Activated CD4-positive, alpha-beta memory T cell treated with anti-CD3 and anti-CD28 coated beads for 36 hours (primary cell): ENCODE results near the gene TBX5. TPM values are rescaled to one million over a fixed set of nuclear protein-coding genes. Genes with fewer than 3 reads are reported as not detected.

Experiments
- CTCF ChIA-PET: fragments of 350-600 bp; sonication (Branson Sonifier 250); formaldehyde crosslinking; loops from one replicate; lab custom pipeline; 2021; ENCODE audit warnings: antibody characterized with exemption, inconsistent platforms; lab: Charles Lee
- POLR2A ChIA-PET: fragments of 350-600 bp; sonication (Branson Sonifier 250); formaldehyde crosslinking; loops from one replicate; lab custom pipeline; 2021; ENCODE audit warnings: antibody characterized with exemption; lab: Charles Lee
- DNase-seq: peaks from one replicate; pipeline ENCODE4 v3.0.0-alpha.2; 2020
- H3K27ac Mint-ChIP-seq: one replicate; pipeline ENCODE4 v1.8.0; 2021; ENCODE audit warnings: mixed read lengths
- H3K27me3 Mint-ChIP-seq: one replicate; pipeline ENCODE4 v1.8.0; 2021; ENCODE audit warnings: mixed read lengths
- H3K36me3 Mint-ChIP-seq: one replicate; pipeline ENCODE4 v1.8.0; 2021; ENCODE audit warnings: mixed read lengths
- H3K4me1 Mint-ChIP-seq: one replicate; pipeline ENCODE4 v1.8.0; 2021; ENCODE audit warnings: low read depth, mixed read lengths
- H3K4me3 Mint-ChIP-seq: one replicate; pipeline ENCODE4 v1.8.0; 2021; ENCODE audit warnings: mild to moderate bottlenecking, mixed read lengths
- H3K9me3 Mint-ChIP-seq: one replicate; pipeline ENCODE4 v1.8.0; 2021; ENCODE audit warnings: mixed read lengths
- intact Hi-C: fragments of 100-400 bp; cut with micrococcal nuclease; formaldehyde crosslinking; loops from one replicate; pipeline ENCODE4 v1.15.1; 2023
- total RNA-seq, 2 experiments: library from RNA; stranded (reverse); gene quantifications; one replicate each; pipeline ENCODE4 v1.2.3, GENCODE V29; 2021

The TBX5 gene
- total RNA-seq, 2 experiments from 2014 or later = not detected

GRCh38 chr12:114343585-114344302 lies 62.2 kb downstream of the TBX5 start:
- Mint-ChIP-seq H3K36me3 (no peaks in the 10 kb centered on the region), H3K4me3 (no peak overlapping the region), H3K27ac (no peak overlapping the region), H3K4me1 (no peaks in the 10 kb centered on the region), H3K27me3 (no peaks in the 10 kb centered on the region), H3K9me3 (no peaks in the 10 kb centered on the region)
- intact Hi-C loops = no loop called here
- DNase-seq = no peak
- POLR2A ChIA-PET = no interaction called here
- CTCF ChIA-PET = no interaction called here

DNA sequence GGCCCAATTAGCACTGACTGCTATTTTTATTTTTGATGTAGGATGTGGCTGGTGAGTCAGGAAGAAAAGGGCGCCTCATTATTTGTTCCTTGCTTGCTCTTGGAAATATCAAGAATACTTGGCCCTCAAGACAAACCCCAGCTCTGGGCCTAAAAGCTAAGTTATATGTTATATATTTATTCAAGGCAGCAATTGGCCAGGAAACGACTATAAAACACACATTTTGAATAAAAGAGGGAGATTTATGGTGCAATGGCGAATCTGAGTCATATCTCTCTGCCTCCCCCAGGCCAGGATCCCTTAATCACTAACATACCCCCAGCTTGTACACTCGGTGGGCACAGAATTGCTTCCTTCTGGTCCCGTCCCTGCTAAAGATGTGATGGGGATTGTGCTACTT lies 63.3 kb downstream of the TBX5 start:
- no peaks in the 10 kb centered on the region for H3K36me3 Mint-ChIP-seq
- ChIA-PET CTCF (no interaction called here), POLR2A (no interaction called here)
- H3K9me3 Mint-ChIP-seq = no peaks in the 10 kb centered on the region
- intact Hi-C loops = no loop called here
- no peaks in the 10 kb centered on the region for H3K27me3 Mint-ChIP-seq
- H3K4me3 Mint-ChIP-seq = no peak overlapping the region
- H3K4me1 Mint-ChIP-seq = no peaks in the 10 kb centered on the region
- H3K27ac Mint-ChIP-seq = no peak overlapping the region
- DNase-seq = no peak

DNA sequence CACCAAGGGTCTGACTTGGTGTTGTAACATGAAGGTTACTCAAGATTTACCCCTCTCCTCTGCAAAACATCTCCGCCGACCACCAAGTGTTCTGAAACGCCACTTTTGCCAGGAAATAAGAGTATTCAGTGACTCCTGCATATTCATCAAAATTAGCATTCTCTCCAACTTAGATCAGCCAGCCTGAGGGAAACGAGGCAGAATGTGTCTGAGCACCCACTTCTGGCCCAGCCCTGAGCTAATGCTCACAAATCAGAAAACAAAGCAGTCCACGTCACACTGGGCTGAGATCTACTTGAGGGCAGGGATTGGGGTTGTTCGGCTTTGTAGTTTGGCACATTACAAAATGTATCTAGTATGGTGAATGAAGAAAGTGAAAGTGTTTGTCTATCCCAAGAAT lies 64.3 kb downstream of the TBX5 start:
- H3K27ac Mint-ChIP-seq = no peak overlapping the region
- CTCF ChIA-PET = no interaction called here

GRCh38 chr12:114340231-114340630 lies 65.7 kb downstream of the TBX5 start:
- H3K9me3 Mint-ChIP-seq = no peaks in the 10 kb centered on the region
- peaks cover 4% of the 10 kb centered on the region for H3K27me3 Mint-ChIP-seq
- no peak overlapping the region for H3K4me3 Mint-ChIP-seq
- H3K4me1 Mint-ChIP-seq = no peaks in the 10 kb centered on the region
- no peak overlapping the region for H3K27ac Mint-ChIP-seq
- DNase-seq = no peak
- no peaks in the 10 kb centered on the region for H3K36me3 Mint-ChIP-seq
- CTCF ChIA-PET = no interaction called here
- POLR2A ChIA-PET = no interaction called here
- intact Hi-C loops = no loop called here

More for the DNA sequence above, 64.3 kb downstream of the TBX5 start:
- Mint-ChIP-seq H3K4me3 (no peak overlapping the region), H3K4me1 (no peaks in the 10 kb centered on the region), H3K27me3 (no peaks in the 10 kb centered on the region), H3K9me3 (no peaks in the 10 kb centered on the region), H3K36me3 (no peaks in the 10 kb centered on the region)
- POLR2A ChIA-PET = no interaction called here
- intact Hi-C loops = no loop called here
- DNase-seq = no peak

DNA sequence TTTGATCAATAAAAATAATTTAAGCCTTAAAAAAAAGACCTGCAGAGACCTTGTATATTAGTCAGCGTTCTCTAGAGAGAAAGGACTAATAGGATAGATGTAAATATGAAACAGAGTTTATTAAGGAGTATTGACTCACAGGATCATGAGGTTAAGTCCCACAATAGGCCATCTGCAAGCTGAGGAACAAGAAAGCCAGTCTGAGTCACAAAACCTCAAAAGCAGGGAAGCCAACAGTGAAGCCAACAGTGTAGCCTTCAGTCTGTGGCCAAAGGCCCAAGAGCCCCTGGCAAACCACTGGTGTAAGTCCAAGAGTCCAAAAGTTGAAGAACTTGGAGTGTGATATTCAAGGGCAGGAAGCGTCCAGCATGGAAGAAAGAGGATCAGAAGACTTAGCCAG lies 66.3 kb downstream of the TBX5 start:
- ChIA-PET POLR2A (no interaction called here), CTCF (no interaction called here)
- no peak overlapping the region for H3K27ac Mint-ChIP-seq
- DNase-seq = no peak
- intact Hi-C loops = no loop called here
- H3K4me3 Mint-ChIP-seq = no peak overlapping the region
- no peaks in the 10 kb centered on the region for H3K9me3 Mint-ChIP-seq
- no peaks in the 10 kb centered on the region for H3K4me1 Mint-ChIP-seq
- peaks cover 5% of the 10 kb centered on the region for H3K27me3 Mint-ChIP-seq
- no peaks in the 10 kb centered on the region for H3K36me3 Mint-ChIP-seq

DNA sequence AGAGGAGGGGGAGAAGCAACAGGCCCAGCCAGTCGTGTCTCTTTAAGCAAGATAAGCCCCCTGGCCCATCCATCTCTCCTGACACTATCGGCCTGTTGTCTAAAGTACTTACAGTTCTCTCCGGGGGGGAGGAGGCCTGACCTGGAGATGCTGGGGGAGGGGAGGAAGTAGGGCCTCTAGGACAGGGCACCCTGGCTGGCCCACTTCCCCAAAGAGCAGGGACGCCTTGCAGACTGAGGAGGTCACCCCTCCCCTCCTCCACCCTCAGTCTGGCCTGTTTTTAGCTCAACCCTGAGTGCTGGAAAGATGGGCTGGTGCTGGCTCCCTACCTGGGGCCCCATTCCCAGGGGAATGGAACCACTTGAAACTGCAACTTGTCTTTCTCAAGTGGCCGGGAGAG lies 70.3 kb downstream of the TBX5 start:
- H3K27ac Mint-ChIP-seq = no peak overlapping the region
- CTCF ChIA-PET = no interaction called here
- H3K36me3 Mint-ChIP-seq = no peaks in the 10 kb centered on the region
- H3K4me1 Mint-ChIP-seq = no peaks in the 10 kb centered on the region
- H3K27me3 Mint-ChIP-seq = peaks cover 5% of the 10 kb centered on the region
- H3K4me3 Mint-ChIP-seq = no peak overlapping the region
- no peak for DNase-seq
- intact Hi-C loops = no loop called here
- H3K9me3 Mint-ChIP-seq = peaks cover 10% of the 10 kb centered on the region
- POLR2A ChIA-PET = no interaction called here

GRCh38 chr12:114334395-114334794 lies 71.5 kb downstream of the TBX5 start:
- Mint-ChIP-seq H3K4me1 (no peaks in the 10 kb centered on the region), H3K27ac (no peak overlapping the region), H3K27me3 (peaks cover 5% of the 10 kb centered on the region), H3K9me3 (peaks cover 14% of the 10 kb centered on the region), H3K4me3 (no peak overlapping the region), H3K36me3 (no peaks in the 10 kb centered on the region)
- ChIA-PET POLR2A (no interaction called here), CTCF (no interaction called here)
- no peak for DNase-seq
- intact Hi-C loops = no loop called here

DNA sequence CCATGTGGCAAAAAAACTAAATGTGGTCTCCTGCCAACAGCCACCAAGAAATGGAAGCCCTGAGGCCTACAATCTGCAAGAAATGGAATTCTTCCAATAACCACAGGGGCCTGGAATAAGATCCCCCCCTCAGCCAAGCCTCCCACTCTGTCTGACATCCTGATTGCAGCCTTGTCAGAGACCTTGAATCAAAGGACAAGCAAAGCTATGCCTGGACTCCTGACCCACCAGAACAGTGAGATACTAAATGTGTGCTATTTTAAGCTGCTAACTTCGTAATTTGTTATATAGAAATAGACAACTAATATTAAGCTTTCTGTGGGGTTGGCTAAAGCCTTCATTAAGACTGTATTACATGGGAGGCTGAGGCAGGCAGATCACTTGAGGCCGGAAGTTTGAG lies 77.7 kb downstream of the TBX5 start:
- CTCF ChIA-PET = no interaction called here
- H3K4me1 Mint-ChIP-seq = no peaks in the 10 kb centered on the region

DNA sequence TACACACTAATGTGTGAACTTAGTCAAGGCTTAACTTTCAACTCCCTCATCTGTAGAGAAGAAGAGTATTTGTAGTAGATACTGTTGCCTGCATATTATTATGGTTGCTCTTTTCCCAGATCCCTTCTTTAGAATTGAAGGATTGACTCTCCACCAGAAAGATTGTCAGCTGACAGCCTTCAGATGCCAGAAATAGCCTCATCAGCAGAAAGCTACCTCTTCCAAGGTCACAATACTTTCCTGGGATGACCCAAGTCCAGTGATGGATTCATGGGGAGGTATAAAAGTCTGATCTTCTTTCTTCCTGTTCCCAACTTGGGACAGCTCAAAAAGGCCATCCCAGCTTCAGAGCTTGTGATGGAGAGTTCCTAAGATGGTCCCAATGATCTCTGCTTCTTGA lies 78.2 kb downstream of the TBX5 start:
- CTCF ChIA-PET = no interaction called here
- no peaks in the 10 kb centered on the region for H3K27me3 Mint-ChIP-seq
- POLR2A ChIA-PET = no interaction called here
- no peak overlapping the region for H3K4me3 Mint-ChIP-seq
- no peaks in the 10 kb centered on the region for H3K36me3 Mint-ChIP-seq
- no peak for DNase-seq
- H3K4me1 Mint-ChIP-seq = no peaks in the 10 kb centered on the region
- intact Hi-C loops = no loop called here
- peaks cover 26% of the 10 kb centered on the region for H3K9me3 Mint-ChIP-seq
- no peak overlapping the region for H3K27ac Mint-ChIP-seq

More for the DNA sequence above, 77.7 kb downstream of the TBX5 start:
- H3K36me3 Mint-ChIP-seq = no peaks in the 10 kb centered on the region
- POLR2A ChIA-PET = no interaction called here
- H3K27ac Mint-ChIP-seq = no peak overlapping the region
- intact Hi-C loops = no loop called here
- no peaks in the 10 kb centered on the region for H3K27me3 Mint-ChIP-seq
- no peak overlapping the region for H3K4me3 Mint-ChIP-seq
- peaks cover 26% of the 10 kb centered on the region for H3K9me3 Mint-ChIP-seq
- no peak for DNase-seq

- no peak for DNase-seq
- Mint-ChIP-seq H3K36me3 (no peaks in the 10 kb centered on the region), H3K9me3 (no peaks in the 10 kb centered on the region), H3K4me1 (no peaks in the 10 kb centered on the region), H3K4me3 (no peak overlapping the region), H3K27me3 (no peaks in the 10 kb centered on the region), H3K27ac (no peak overlapping the region)
- POLR2A ChIA-PET = no interaction called here
- intact Hi-C loops = no loop called here
- CTCF ChIA-PET = no interaction called here
These were observed 84.4 kb downstream of the TBX5 start for GRCh38 chr12:114321524-114321923.

DNA sequence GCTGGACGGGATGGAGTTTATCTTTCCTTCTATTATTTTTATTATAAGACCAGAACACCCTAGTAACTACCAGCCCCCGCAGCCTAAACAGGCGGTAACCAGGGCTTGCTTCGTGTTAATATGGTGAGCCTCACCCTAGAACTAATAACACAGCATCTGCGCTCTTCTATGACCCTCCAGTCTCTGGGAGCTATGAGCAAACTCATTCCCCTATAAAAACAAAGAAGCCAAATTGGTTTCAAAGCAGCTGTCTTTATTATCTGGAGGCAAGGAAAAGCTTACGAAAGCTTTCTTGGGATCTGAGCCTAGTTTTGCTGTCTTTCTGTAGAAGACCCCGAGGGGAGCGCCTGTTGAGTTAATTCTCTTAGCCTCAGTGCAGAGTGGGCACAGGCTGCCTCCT lies 85.0 kb downstream of the TBX5 start:
- no peak for DNase-seq
- H3K4me3 Mint-ChIP-seq = no peak overlapping the region
- no peaks in the 10 kb centered on the region for H3K27me3 Mint-ChIP-seq
- H3K9me3 Mint-ChIP-seq = no peaks in the 10 kb centered on the region
- no peak overlapping the region for H3K27ac Mint-ChIP-seq
- intact Hi-C loops = no loop called here
- ChIA-PET POLR2A (no interaction called here), CTCF (no interaction called here)
- no peaks in the 10 kb centered on the region for H3K36me3 Mint-ChIP-seq
- H3K4me1 Mint-ChIP-seq = no peaks in the 10 kb centered on the region

DNA sequence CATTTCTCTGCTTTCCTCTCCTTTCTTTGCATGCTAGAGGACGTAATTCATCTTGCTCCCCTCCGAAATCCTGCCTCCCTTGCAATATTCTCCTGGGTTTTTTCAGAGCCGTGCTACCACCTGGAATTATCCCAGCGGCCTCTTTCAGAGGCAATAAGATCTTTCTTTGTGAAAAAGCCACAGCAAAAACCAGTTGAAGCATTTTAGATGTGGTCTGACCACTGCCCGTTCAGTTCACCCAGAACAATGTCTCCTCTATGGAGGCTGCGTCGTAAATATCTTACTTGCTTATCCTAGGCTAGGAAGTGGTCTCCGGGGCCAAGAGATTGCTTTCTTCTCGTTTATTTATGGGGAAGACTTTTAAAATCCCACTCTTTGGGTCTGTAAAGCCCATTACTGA lies 85.8 kb downstream of the TBX5 start:
- Mint-ChIP-seq H3K9me3 (no peaks in the 10 kb centered on the region), H3K36me3 (no peaks in the 10 kb centered on the region), H3K4me1 (no peaks in the 10 kb centered on the region), H3K27ac (no peak overlapping the region), H3K4me3 (no peak overlapping the region), H3K27me3 (no peaks in the 10 kb centered on the region)
- intact Hi-C loops = no loop called here
- POLR2A ChIA-PET = no interaction called here
- DNase-seq = no peak
- CTCF ChIA-PET = no interaction called here

DNA sequence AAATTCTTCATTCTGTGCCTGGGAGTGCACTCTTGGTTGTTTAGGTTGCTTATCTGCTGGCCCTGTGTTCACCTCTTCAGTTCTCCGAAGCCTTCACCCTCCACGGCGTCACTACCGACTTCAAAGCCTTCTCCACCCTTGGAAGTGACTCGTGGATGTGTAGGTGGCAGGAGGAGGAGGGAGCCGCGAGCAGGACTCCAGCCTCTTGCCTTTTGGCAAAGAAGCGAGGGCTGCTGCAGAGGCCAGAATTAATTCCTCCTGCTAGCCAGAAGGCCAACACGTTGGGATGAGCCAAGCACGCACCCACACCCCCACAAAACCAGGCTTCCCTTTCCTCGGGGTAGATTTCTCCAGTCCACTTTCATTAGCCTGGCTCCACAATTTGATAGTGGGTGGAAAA lies 86.5 kb downstream of the TBX5 start:
- POLR2A ChIA-PET = no interaction called here
- Mint-ChIP-seq H3K27ac (no peak overlapping the region), H3K27me3 (no peaks in the 10 kb centered on the region), H3K4me3 (no peak overlapping the region), H3K4me1 (no peaks in the 10 kb centered on the region), H3K9me3 (no peaks in the 10 kb centered on the region), H3K36me3 (no peaks in the 10 kb centered on the region)
- CTCF ChIA-PET = no interaction called here
- DNase-seq = no peak
- intact Hi-C loops = no loop called here
